GM12891 (cell line): Measurements from ENCODE around the gene IMMP2L.

Experiments used
- DNase-seq: peaks from one replicate; pipeline ENCODE4 v3.0.0; 2011; ENCODE audit warnings: low spot score; ENCODE audit not compliant: insufficient read length
- FAIRE-seq: peaks from 2 replicates; lab custom pipeline; 2011; peaks lifted over from hg19 to GRCh38; lab: Jason Lieb, UNC
- PAX5 ChIP-seq: IDR thresholded peaks from 2 replicates; pipeline ENCODE4 v1.6.1; 2011; ENCODE audit warnings: low read length, moderate library complexity, mild to moderate bottlenecking; ENCODE audit not compliant: insufficient read depth, severe bottlenecking
- POLR2A ChIP-seq: IDR thresholded peaks from 2 replicates; pipeline ENCODE4 v1.6.1; 2011; ENCODE audit warnings: low read depth, low read length, control low read depth
- POLR2AphosphoS5 ChIP-seq: IDR thresholded peaks from 2 replicates; pipeline ENCODE4 v1.6.1; 2011; ENCODE audit warnings: low read depth, low read length, control low read depth
- POU2F2 ChIP-seq: IDR thresholded peaks from 2 replicates; pipeline ENCODE4 v1.6.1; 2011; ENCODE audit warnings: low read depth, mild to moderate bottlenecking, control low read depth, low read length, moderate library complexity
- SPI1 ChIP-seq: IDR thresholded peaks from 2 replicates; pipeline ENCODE4 v1.6.1; 2011; ENCODE audit warnings: low read depth, low read length, control low read depth
- TAF1 ChIP-seq: IDR thresholded peaks from 2 replicates; pipeline ENCODE4 v1.6.1; 2011; ENCODE audit warnings: low read depth, low read length, control low read depth

Gene IMMP2L

DNA sequence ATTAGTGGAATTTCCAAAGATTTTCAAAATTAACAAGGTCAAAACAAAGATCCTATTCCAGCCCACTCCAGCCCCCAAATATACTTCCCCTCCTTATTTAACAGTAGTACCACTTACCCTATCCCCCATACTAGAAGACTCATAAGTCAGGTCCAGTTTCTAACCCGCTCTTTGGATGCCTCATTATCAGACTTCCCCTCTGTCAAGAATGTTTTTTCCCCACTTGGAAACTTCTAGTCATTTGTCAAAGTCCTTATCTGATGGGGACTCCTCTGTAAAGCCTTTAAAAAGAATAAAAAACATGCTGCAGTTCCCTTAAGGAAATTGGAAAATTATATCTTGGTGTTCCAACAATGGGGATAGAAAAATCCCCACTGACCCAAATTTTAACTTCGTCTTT, 70.1 kb downstream of the IMMP2L start:
- FAIRE-seq = no peak
- TF ChIP-seq SPI1 (no peak), POLR2A (no peak), POLR2AphosphoS5 (no peak), PAX5 (no peak), TAF1 (no peak), POU2F2 (no peak)
- DNase-seq = no peak

DNA sequence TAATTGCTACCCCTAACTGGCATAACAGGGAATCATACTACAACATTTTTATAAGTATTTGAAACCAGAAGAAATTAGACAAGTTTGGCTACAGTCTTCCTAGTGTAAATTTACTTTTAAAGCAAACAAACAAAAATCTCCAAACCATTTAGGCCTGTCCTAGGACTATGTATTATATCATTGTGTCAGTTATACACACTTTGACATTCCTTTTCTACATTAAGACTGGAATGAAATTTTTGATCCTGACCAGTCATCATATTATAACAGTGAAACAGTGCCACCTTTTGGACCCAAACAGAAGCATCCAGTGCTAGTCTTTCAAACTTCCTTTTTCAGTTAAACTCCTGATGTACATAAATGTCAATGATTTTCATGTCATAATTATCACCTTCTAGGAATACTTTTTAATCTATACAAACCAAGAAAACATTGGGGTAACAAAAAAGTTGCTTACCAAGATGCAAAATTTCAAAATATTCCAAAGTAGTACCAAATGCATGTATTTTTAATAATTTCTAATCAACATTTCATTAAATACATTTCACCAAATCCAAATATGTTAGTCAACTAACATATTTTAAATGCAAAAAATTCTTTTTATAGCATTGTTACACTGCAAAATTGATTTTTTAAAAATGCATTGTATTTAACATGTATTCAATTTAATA, 75.7 kb downstream of the IMMP2L start:
- FAIRE-seq (peak; percentile 63), DNase-seq (peak; percentile 8)
- no peak for TF ChIP-seq TAF1
- TF ChIP-seq SPI1 = no peak

DNA sequence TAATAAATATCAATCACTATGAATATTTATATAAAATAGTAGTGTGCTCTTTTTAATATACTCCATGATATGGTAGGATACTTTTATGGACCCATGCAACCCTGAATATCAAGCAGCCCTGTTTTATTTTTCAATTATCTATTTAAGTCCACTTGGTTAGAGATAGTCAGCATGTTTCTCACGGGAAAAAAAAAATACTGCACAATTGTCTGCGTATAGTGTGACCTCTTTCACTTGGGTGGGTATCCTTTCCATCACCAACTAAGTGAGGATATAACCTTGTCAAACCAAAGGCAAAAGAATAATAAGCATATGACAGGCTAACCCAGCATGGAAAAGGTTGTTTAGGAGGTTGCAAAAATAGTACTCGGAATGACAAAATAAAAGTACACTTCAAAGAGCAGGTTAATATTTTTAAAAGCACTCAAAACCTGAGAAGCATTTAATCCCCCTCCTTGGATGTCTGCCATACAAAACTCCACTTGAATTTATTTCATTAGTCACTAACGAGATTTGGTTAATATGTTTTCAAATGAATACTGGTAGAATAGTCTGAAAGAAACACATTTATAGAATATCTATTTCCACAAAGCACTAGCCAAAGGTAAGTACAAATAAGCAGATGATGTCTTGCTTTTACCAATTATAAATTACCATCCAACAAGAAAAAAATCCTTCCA, 76.5 kb downstream of the IMMP2L start:
- DNase-seq (no peak), FAIRE-seq (no peak)
- TF ChIP-seq POLR2AphosphoS5 (no peak), SPI1 (no peak), POU2F2 (no peak), POLR2A (no peak), PAX5 (no peak), TAF1 (no peak)

DNA sequence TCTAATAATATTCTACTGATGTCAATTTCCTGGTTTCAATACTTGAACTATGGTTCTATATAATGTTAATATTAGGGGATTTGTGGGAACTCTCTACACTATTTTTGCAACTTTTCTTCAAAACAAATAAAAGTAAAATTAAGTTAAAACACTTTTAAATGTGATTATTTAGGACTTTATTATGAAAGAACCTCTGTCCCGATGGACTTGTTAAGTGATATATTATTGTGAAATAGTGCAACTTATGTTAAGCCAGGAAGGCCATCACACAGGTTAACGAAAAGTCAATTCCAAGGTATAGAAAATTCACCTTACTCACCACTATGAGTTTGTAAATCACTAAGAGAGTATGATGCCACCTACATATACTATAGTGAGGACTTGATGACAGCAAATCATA, 79.2 kb downstream of the IMMP2L start:
- TF ChIP-seq SPI1 = no peak
- no peak for TF ChIP-seq TAF1
- TF ChIP-seq PAX5 = no peak
- TF ChIP-seq POLR2A = no peak
- no peak for TF ChIP-seq POLR2AphosphoS5
- no peak for TF ChIP-seq POU2F2
- DNase-seq (no peak), FAIRE-seq (no peak)

DNA sequence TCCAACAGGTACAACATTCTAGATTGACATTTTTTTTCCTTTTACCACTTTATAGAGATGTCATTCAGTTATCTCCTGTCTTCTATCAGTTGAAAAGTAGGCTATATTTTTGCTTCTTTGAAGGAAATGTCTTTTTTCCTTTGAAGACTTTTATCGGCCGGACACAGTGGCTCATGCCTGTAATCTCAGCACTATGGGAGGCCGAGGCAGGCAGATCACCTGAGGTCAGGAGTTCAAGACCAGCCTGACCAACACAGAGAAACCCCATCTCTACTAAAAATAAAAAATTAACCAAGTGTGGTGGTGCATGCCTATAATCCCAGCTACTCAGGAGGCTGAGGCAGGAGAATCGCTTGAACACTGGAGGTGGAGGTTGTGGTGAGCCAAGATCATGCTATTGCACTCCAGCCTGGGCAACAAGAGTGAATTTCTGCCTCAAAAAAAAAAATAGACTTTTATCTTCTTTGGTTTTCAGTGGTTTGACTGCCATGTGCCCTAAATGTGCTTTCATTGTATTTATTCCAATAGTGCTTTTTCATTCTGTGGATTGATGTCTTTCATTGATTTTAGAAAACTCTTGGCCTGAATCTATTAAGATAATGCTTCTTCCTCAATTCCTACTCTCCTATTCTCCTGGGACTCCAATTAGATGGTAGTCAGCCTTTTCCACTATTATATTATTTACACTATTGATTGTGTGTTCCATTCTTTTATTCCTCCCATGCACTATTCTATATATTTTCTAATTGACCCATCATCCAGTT, 84.6 kb downstream of the IMMP2L start:
- DNase-seq = no peak
- no peak for TF ChIP-seq POU2F2
- TF ChIP-seq POLR2A = no peak
- no peak for TF ChIP-seq PAX5
- no peak for TF ChIP-seq POLR2AphosphoS5
- no peak for TF ChIP-seq SPI1
- no peak for TF ChIP-seq TAF1
- no peak for FAIRE-seq

DNA sequence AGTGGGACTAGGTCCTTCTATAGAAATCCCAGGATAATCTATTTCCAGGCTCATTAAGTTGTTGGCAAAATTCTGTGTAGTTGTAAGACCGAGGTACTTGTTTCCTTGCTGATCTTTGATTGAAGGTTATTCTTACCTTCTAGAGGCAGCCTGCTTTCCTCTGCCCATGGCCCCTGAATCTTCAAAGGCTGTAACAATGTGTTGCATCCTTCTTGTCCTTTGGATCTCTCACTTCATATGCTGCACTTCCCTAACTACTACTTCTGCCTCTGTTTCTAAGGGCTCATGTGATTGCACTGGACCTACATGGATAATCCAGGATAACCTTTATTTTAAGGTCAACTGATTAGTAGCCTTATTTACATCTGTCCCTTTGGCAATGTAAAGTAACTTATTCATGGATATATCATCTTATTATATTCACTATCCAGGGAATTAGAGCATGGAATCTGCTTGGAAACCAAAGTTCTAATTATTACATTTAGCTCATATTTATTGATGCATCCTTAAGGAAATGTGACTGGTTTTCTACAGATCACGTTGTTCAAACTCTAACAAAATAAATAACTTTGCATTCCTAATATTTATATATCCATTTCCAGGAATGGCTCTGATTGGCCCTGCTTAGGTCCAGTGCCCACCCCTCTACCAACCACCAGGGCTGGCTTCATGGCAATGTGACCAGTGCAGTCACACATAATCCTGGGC, 85.6 kb downstream of the IMMP2L start:
- no peak for TF ChIP-seq SPI1
- no peak for TF ChIP-seq POU2F2
- FAIRE-seq (no peak), DNase-seq (no peak)

DNA sequence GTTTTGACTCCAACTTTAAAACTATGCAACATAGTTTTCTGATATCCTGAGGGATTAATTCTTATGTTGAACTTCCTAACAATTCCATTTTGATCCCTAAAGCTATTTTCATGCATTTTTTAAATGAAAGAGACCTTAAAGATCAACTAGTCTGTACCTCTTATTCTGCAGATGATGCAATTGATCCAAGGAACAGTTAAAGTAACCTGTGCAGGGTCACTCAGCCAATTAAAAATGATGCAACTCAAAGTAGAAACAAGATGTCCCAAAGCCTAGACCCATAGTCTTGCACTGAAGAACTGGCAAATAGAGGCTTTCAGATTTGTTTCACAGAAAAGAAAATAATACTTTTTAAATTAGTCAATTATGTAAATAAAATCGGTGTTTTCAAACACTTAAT, 86.3 kb downstream of the IMMP2L start:
- DNase-seq (no peak), FAIRE-seq (no peak)
- TF ChIP-seq PAX5 (no peak), SPI1 (no peak), POU2F2 (no peak), TAF1 (no peak), POLR2A (no peak), POLR2AphosphoS5 (no peak)

DNA sequence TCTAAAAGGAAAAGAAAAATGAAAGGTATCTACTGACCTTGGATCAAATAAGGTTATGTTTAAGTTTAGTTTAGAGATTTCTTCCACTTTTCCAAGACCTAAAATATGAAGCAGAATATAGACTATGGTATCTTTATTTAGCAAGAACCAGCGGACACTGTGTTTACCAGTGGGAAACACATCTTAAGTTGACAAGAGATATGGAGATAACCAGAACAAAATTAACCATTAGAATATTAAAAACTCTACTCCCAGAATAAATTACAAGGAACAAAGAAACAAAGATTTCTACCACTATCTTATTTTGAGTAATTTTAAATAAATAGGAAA, 86.9 kb downstream of the IMMP2L start:
- DNase-seq (no peak), FAIRE-seq (no peak)
- no peak for TF ChIP-seq POLR2AphosphoS5
- no peak for TF ChIP-seq POLR2A
- no peak for TF ChIP-seq POU2F2
- TF ChIP-seq PAX5 = no peak
- no peak for TF ChIP-seq TAF1
- no peak for TF ChIP-seq SPI1
